OCI-LY3 (cell line): ENCODE measurements around the gene GALNT18.

Experiments used
- EZH2phosphoT487 ChIP-seq: fragments of 200-600 bp; shearing (Covaris generic); IDR thresholded peaks from 2 replicates; pipeline ENCODE4 v1.6.1; 2018; ENCODE audit warnings: antibody characterized with exemption, mixed run types, low read depth
- TF ChIP-seq, protein P1 (sequence below): fragments of 200-600, 300-600 bp; sonication (generic); IDR thresholded peaks from 2 replicates; pipeline ENCODE4 v1.5.1; 2014; ENCODE audit warnings: antibody characterized with exemption, low read length, low read depth

DNA sequence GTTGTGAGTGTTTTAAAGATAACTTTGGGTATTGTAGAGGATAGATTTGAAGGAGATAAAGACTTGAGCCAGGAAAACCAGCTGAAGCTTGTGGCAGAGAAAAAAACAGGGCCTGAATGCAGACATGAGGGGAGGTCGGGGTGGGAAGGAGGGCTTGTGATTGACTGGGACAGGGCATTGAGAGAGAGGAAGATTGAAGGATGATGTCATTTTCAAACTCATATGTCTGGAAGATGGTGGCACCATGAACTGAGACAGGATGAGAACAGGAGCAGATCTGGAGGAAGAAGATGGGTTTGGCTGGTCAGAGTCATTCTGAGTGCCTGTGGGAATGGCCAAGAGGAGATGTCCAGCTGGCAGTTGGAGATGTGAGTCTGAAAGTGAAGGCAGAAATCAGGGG, 283.5 kb downstream of the GALNT18 start:
- TF ChIP-seq, protein P1, sequence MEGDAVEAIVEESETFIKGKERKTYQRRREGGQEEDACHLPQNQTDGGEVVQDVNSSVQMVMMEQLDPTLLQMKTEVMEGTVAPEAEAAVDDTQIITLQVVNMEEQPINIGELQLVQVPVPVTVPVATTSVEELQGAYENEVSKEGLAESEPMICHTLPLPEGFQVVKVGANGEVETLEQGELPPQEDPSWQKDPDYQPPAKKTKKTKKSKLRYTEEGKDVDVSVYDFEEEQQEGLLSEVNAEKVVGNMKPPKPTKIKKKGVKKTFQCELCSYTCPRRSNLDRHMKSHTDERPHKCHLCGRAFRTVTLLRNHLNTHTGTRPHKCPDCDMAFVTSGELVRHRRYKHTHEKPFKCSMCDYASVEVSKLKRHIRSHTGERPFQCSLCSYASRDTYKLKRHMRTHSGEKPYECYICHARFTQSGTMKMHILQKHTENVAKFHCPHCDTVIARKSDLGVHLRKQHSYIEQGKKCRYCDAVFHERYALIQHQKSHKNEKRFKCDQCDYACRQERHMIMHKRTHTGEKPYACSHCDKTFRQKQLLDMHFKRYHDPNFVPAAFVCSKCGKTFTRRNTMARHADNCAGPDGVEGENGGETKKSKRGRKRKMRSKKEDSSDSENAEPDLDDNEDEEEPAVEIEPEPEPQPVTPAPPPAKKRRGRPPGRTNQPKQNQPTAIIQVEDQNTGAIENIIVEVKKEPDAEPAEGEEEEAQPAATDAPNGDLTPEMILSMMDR: no peak
- no peak for TF ChIP-seq EZH2phosphoT487
